Lower leg skin (tissue), 4 donors: ENCODE data around the gene ARHGAP35. TPM values are rescaled to one million over a fixed set of nuclear protein-coding genes. Genes with fewer than 3 reads are reported as not detected.

ENCODE experiments used
- DNase-seq, 2 donors: peaks; one replicate each; pipeline ENCODE4 v3.0.0-alpha.2; 2019; ENCODE audit warnings: low spot score in 2 of 2
- H3K4me3 ChIP-seq: fragments of 200-600 bp; sonication (generic); 2 replicates; pipeline ENCODE4 v1.5.1; 2017; ENCODE audit warnings: mild to moderate bottlenecking, low read depth; ENCODE audit not compliant: poor library complexity, severe bottlenecking
- CTCF ChIP-seq, 3 donors: fragments of 450-650 bp; IDR thresholded peaks; one replicate each; pipeline ENCODE4 v1.5.1; 2016; ENCODE audit warnings: antibody characterized with exemption in 3 of 3, mild to moderate bottlenecking in 3 of 3, moderate library complexity in 2 of 3
- POLR2A ChIP-seq, 2 donors: fragments of 450-650 bp; IDR thresholded peaks; one replicate each; pipeline ENCODE4 v1.6.1; 2016 to 2017; ENCODE audit warnings: antibody characterized with exemption in 2 of 2, mild to moderate bottlenecking in 1 of 2, moderate library complexity in 1 of 2
- WGBS, 2 donors: methylation state at CpG; one replicate each; pipeline ENCODE4 v1.1.5; 2018; 5-methylcytosine and 5-hydroxymethylcytosine counted together
- intact Hi-C: fragments of 100-400 bp; cut with DNase I; formaldehyde crosslinking; loops from one replicate; pipeline ENCODE4 v1.15.0; 2023; ENCODE audit warnings: low total_unique reads
- total RNA-seq, 4 donors: library from RNA; depleted of rRNA; stranded (reverse); fragments of >200 nt; gene quantifications; one replicate each; pipeline ENCODE4 v1.1.0, GENCODE V29; 2016

The ARHGAP35 gene
- total RNA-seq, 4 donors from 2014 or later: 19.4 to 43.6 (median 40.1) TPM

- no peak overlapping the region for H3K4me3 ChIP-seq
- intact Hi-C loops: no loop called here
- TF ChIP-seq CTCF (IDR thresholded peaks at IDR 0.05) (no peak), POLR2A (IDR thresholded peaks at IDR 0.05) (no peak)
- no peak for DNase-seq
- 60 to 63% methylated on average over 5 of the region's 5 CpGs for WGBS, 2 donors
Observed at GRCh38 chr19:46828484-46828883, 32.3 kb upstream of the ARHGAP35 start.

GRCh38 chr19:46830864-46831263 lies 29.9 kb upstream of the ARHGAP35 start:
- TF ChIP-seq POLR2A (IDR thresholded peaks at IDR 0.05): no peak
- TF ChIP-seq CTCF (IDR thresholded peaks at IDR 0.05): no peak

GRCh38 chr19:46834121-46834520 lies 26.7 kb upstream of the ARHGAP35 start:
- no peak overlapping the region for H3K4me3 ChIP-seq
- intact Hi-C loops: no loop called here
- DNase-seq: no peak
- 67% methylated on average over 5 of the region's 5 CpGs for WGBS, 2 donors
- TF ChIP-seq CTCF (IDR thresholded peaks at IDR 0.05): no peak
- TF ChIP-seq POLR2A (IDR thresholded peaks at IDR 0.05): no peak

More at GRCh38 chr19:46830864-46831263, 29.9 kb upstream of the ARHGAP35 start:
- no peak overlapping the region for H3K4me3 ChIP-seq
- no peak for DNase-seq
- intact Hi-C loops: no loop called here
- 95 to 97% methylated on average over 2 of the region's 2 CpGs for WGBS, 2 donors

- no peak overlapping the region for H3K4me3 ChIP-seq
- 96 to 97% methylated on average over 6 of the region's 6 CpGs for WGBS, 2 donors
- intact Hi-C loops: no loop called here
- TF ChIP-seq POLR2A (IDR thresholded peaks at IDR 0.05) (no peak), CTCF (IDR thresholded peaks at IDR 0.05) (no peak)
- DNase-seq: no peak
Observed at GRCh38 chr19:46834984-46835383, 25.8 kb upstream of the ARHGAP35 start.

GRCh38 chr19:46838160-46838559 lies 22.6 kb upstream of the ARHGAP35 start:
- TF ChIP-seq POLR2A (IDR thresholded peaks at IDR 0.05): no peak
- no peak for TF ChIP-seq CTCF (IDR thresholded peaks at IDR 0.05)
- no peak for DNase-seq
- WGBS, 2 donors: 78 to 92% methylated on average over 18 of the region's 20 CpGs
- intact Hi-C loops: no loop called here
- H3K4me3 ChIP-seq: no peak overlapping the region
